Jurkat, Clone E6-1 (cell line): ENCODE data around the gene KRT82.
A peak's percentile ranks its signal among the peaks of the same experiment; 100 is the strongest.
"Not testable (repeated sequence)": the region's sequence is repeated elsewhere in the genome, so short reads cannot be mapped to it uniquely, and the experiment has no call there.

Source experiments
- DNase-seq: peaks from one replicate; pipeline ENCODE4 v3.0.0-alpha.2; 2011; ENCODE audit warnings: low read depth, low spot score
- H3K4me3 ChIP-seq: 2 replicates; pipeline ENCODE4 v1.5.1; 2011; ENCODE audit warnings: mild to moderate bottlenecking, low read length, control low read depth, moderate library complexity

The KRT82 gene

DNA sequence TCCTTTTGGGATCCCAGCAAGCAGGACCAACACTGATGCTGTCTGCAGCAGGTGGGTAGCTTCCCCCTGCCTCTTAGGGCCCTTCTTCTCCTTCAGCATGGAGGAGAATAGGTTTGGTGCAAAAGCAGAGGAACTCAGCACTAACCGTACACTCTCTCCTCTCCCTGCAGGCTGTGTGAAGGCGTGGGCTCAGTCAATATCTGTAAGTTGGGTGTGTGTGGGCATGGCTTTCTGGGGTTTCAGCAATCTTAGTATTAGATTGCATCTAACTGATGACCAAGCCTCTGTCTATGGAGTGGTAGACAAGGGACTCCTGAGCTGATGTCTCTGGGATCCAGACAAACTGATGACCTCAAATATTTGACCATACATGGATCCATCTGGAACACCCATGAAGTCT lies 53.2 kb downstream of the KRT82 start:
- H3K4me3 ChIP-seq = no peak overlapping the region
- no peak for DNase-seq

GRCh38 chr12:52351196-52352059 lies 54.7 kb downstream of the KRT82 start:
- DNase-seq = peak; percentile 76
- H3K4me3 ChIP-seq = no peak overlapping the region

- no peak for DNase-seq
These were observed 55.3 kb downstream of the KRT82 start for GRCh38 chr12:52350786-52351185.

GRCh38 chr12:52350021-52350620 lies 56.0 kb downstream of the KRT82 start:
- no peak for DNase-seq
- H3K4me3 ChIP-seq = no peak overlapping the region

More at GRCh38 chr12:52350786-52351185, 55.3 kb downstream of the KRT82 start:
- H3K4me3 ChIP-seq = no peak overlapping the region

GRCh38 chr12:52349196-52349595 lies 56.9 kb downstream of the KRT82 start:
- no peak overlapping the region for H3K4me3 ChIP-seq
- DNase-seq = no peak

GRCh38 chr12:52347551-52348510 lies 58.3 kb downstream of the KRT82 start:
- no peak for DNase-seq
- no peak overlapping the region for H3K4me3 ChIP-seq

- H3K4me3 ChIP-seq = no peak overlapping the region
- DNase-seq = no peak
These were observed 59.1 kb downstream of the KRT82 start for GRCh38 chr12:52347016-52347415.

DNA sequence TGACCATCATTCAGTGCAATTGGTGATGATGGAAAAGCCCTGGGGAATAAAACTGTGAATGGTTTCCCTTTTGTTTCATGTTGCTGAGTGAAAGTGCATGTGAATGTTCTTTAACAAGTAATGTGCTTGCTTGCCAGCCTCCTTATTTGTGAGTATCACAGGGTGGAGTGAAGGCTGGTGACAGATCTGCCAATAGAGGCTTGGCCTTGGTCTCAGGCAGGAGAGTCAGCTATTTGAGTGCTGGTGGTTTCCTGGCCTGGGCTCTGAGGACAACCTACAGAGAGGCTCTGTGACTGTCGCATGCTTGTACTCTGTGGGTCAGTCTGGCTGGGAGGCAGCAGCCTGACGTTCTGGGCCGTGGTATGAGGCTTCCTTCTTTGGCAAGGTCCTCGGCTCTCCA lies 59.5 kb downstream of the KRT82 start:
- no peak overlapping the region for H3K4me3 ChIP-seq
- no peak for DNase-seq

DNA sequence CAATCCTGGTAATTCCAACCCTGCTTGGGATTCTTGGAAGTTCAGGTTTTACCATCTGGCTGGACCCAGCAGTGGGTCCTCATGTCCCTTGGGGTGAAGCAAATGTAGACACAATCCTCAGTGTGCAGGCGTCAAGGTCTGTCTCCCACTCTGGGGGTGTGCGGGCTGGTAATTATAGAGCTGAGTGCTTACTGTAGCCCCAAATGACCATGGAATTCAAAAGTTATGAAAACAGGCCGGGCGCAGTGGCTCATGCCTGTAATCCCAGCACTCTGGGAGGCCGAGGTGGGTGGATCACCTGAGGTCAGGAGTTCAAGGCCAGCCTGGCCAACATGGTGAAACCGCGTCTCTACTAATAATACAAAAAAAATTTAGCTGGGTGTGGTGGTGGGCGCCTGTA lies 61.1 kb downstream of the KRT82 start:
- not testable (repeated sequence) for DNase-seq, H3K4me3 ChIP-seq

DNA sequence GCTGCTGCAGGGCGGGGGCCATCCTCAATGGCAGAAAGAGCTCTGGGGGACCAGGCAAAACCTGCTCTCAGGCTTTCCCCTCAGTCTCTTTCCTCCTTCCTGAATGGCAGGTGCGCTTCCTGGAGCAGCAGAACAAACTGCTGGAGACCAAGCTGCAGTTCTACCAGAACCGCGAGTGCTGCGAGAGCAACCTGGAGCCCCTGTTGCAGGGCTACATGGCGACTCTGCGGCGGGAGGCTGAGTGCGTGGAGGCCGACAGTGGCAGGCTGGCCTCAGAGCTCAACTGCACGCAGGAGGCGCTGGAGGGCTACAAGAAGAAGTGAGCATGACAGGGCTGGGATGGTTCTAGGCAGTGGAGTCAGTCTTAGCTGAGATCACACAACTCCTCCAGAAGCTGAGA lies 62.0 kb downstream of the KRT82 start:
- no peak overlapping the region for H3K4me3 ChIP-seq
- DNase-seq = no peak
